ENCODE data around the gene ATP13A4. TPM values are rescaled to one million over a fixed set of nuclear protein-coding genes. Genes with fewer than 3 reads are reported as not detected.

The ATP13A4 gene
- total and polyA plus RNA-seq, 2 donors (not counting 1 experiment from before 2014, with no cell fraction given): 1.7 to 6.4 TPM

- H3K27me3 Mint-ChIP-seq: no peaks in the 10 kb centered on the region
- TF ChIP-seq EZH2 (IDR thresholded peaks at IDR 0.05; ENCODE audit: borderline replicate concordance, insufficient read depth, low read depth, low read length, poor library complexity, severe bottlenecking): no peak
- no peak for TF ChIP-seq CTCF (IDR thresholded peaks at IDR 0.05)
- CTCF ChIA-PET: no interaction called here
- H3K27ac Mint-ChIP-seq: no peak overlapping the region
- Histone ChIP-seq H3K9ac (ENCODE audit: low read length) (no peak overlapping the region), H4K20me1 (ENCODE audit: control insufficient read depth, insufficient read depth, low read length, poor library complexity, severe bottlenecking) (no peaks in the 10 kb centered on the region), H3K27ac (ENCODE audit: low read length in 2 of 2) (no peak overlapping the region), H3K4me1 (ENCODE audit: control insufficient read depth in 2 of 2, insufficient read depth in 2 of 2, low read length in 2 of 2) (no peaks in the 10 kb centered on the region), H3K4me3 (ENCODE audit: control extremely low read depth in 1 of 5, extremely low read depth in 1 of 5, insufficient read depth in 1 of 5, low read depth in 2 of 5, low read length in 4 of 5) (no peak overlapping the region), H3K27me3 (replicated peaks in 1 of 4; ENCODE audit: control extremely low read depth in 1 of 4, control insufficient read depth in 3 of 4, insufficient read depth in 4 of 4, low read length in 3 of 4) (no peaks in the 10 kb centered on the region), H3K4me2 (replicated peaks; ENCODE audit: low read depth, low read length, poor library complexity, severe bottlenecking) (no peak overlapping the region), H3K79me2 (ENCODE audit: control insufficient read depth, insufficient read depth, low read length) (no peaks in the 10 kb centered on the region), H2AFZ (ENCODE audit: insufficient read depth, low read depth, low read length, poor library complexity, severe bottlenecking) (no peak overlapping the region), H3K36me3 (replicated peaks in 1 of 2; ENCODE audit: control extremely low read depth in 1 of 2, control insufficient read depth in 1 of 2, extremely low read depth in 1 of 2, insufficient read depth in 2 of 2, low read length in 1 of 2) (no peaks in the 10 kb centered on the region), H3K9me3 (ENCODE audit: control extremely low read depth in 1 of 3, control insufficient read depth in 2 of 3, insufficient read depth in 1 of 3, low read length in 2 of 3) (peaks cover 0 to 8% (median 2%) of the 10 kb centered on the region in 3 donors)
- DNase-seq (no peak), ATAC-seq (ENCODE audit: low read depth) (no peak)
- peaks cover 5% of the 10 kb centered on the region for H3K9me3 Mint-ChIP-seq (ENCODE audit: insufficient read depth)
- no peaks in the 10 kb centered on the region for H3K4me1 Mint-ChIP-seq
- intact Hi-C loops (cut with micrococcal nuclease): no loop called here
- H3K4me3 Mint-ChIP-seq: no peak overlapping the region
- POLR2A ChIA-PET: no interaction called here
These were observed 8.6 kb downstream of the ATP13A4 start for GRCh38 chr3:193546129-193546528.

- no peak overlapping the region for H3K27ac Mint-ChIP-seq
- H3K27me3 Mint-ChIP-seq: no peaks in the 10 kb centered on the region
- ATAC-seq (ENCODE audit: low read depth) (no peak), DNase-seq (no peak)
- no peak overlapping the region for H3K27ac ChIP-seq (ENCODE audit: low read length in 2 of 2)
- POLR2A ChIA-PET: no interaction called here
- no peaks in the 10 kb centered on the region for H3K27me3 ChIP-seq (replicated peaks in 1 of 4; ENCODE audit: control extremely low read depth in 1 of 4, control insufficient read depth in 3 of 4, insufficient read depth in 4 of 4, low read length in 3 of 4)
- no peak overlapping the region for H2AFZ ChIP-seq (ENCODE audit: insufficient read depth, low read depth, low read length, poor library complexity, severe bottlenecking)
- no peak overlapping the region for H3K4me3 ChIP-seq (ENCODE audit: control extremely low read depth in 1 of 5, extremely low read depth in 1 of 5, insufficient read depth in 1 of 5, low read depth in 2 of 5, low read length in 4 of 5)
- peaks cover 5% of the 10 kb centered on the region for H3K9me3 Mint-ChIP-seq (ENCODE audit: insufficient read depth)
- no peaks in the 10 kb centered on the region for H3K4me1 ChIP-seq (ENCODE audit: control insufficient read depth in 2 of 2, insufficient read depth in 2 of 2, low read length in 2 of 2)
- intact Hi-C loops (cut with micrococcal nuclease): no loop called here
- 86% methylated on average over 1 of the region's 1 CpG for WGBS (ENCODE audit: insufficient coverage)
- no peaks in the 10 kb centered on the region for H3K79me2 ChIP-seq (ENCODE audit: control insufficient read depth, insufficient read depth, low read length)
- no peak for TF ChIP-seq EZH2 (IDR thresholded peaks at IDR 0.05; ENCODE audit: borderline replicate concordance, insufficient read depth, low read depth, low read length, poor library complexity, severe bottlenecking)
- no peak for TF ChIP-seq CTCF (IDR thresholded peaks at IDR 0.05)
- no peaks in the 10 kb centered on the region for H3K4me1 Mint-ChIP-seq
- H3K36me3 ChIP-seq (replicated peaks in 1 of 2; ENCODE audit: control extremely low read depth in 1 of 2, control insufficient read depth in 1 of 2, extremely low read depth in 1 of 2, insufficient read depth in 2 of 2, low read length in 1 of 2): no peaks in the 10 kb centered on the region
- H3K4me2 ChIP-seq (replicated peaks; ENCODE audit: low read depth, low read length, poor library complexity, severe bottlenecking): no peak overlapping the region
- CTCF ChIA-PET: no interaction called here
- peaks cover 0 to 8% (median 2%) of the 10 kb centered on the region in 3 donors for H3K9me3 ChIP-seq (ENCODE audit: control extremely low read depth in 1 of 3, control insufficient read depth in 2 of 3, insufficient read depth in 1 of 3, low read length in 2 of 3)
- no peak overlapping the region for H3K9ac ChIP-seq (ENCODE audit: low read length)
- no peak overlapping the region for H3K4me3 Mint-ChIP-seq
- H4K20me1 ChIP-seq (ENCODE audit: control insufficient read depth, insufficient read depth, low read length, poor library complexity, severe bottlenecking): no peaks in the 10 kb centered on the region
These were observed 9.4 kb downstream of the ATP13A4 start for GRCh38 chr3:193545304-193545703.
